HepG2 (cell line): ENCODE data around the gene C22orf15. TPM values are rescaled to one million over a fixed set of nuclear protein-coding genes. Genes with fewer than 3 reads are reported as not detected.

Source experiments
- AGO1 ChIP-seq: fragments of 200-400 bp; formaldehyde crosslinking; IDR thresholded peaks from 2 replicates; pipeline ENCODE4 v1.6.1; 2017; ENCODE audit warnings: mild to moderate bottlenecking, low read depth, low read length, moderate library complexity; ENCODE audit not compliant: poor library complexity, severe bottlenecking
- CHD2 ChIP-seq: IDR thresholded peaks from 2 replicates; pipeline ENCODE4 v1.6.1; 2011; ENCODE audit warnings: low read depth, low read length, improper control_type of control experiment
- DDIT3 ChIP-seq: sonication (generic); formaldehyde crosslinking; IDR thresholded peaks from 2 replicates; pipeline ENCODE4 v1.4.0; 2020; ENCODE audit warnings: mild to moderate bottlenecking, missing genetic modification reagents
- DMTF1 ChIP-seq: sonication (generic); formaldehyde crosslinking; IDR thresholded peaks from 2 replicates; pipeline ENCODE4 v1.4.0; 2020; ENCODE audit warnings: mild to moderate bottlenecking, missing genetic modification reagents
- EEA1 ChIP-seq: sonication (generic); formaldehyde crosslinking; IDR thresholded peaks from 2 replicates; pipeline ENCODE4 v1.5.1; 2020; ENCODE audit warnings: mild to moderate bottlenecking, missing genetic modification reagents, borderline replicate concordance
- GTF3A ChIP-seq: sonication (generic); formaldehyde crosslinking; conservative IDR thresholded peaks from 2 replicates; pipeline ENCODE4 v1.4.0; 2020; ENCODE audit warnings: mild to moderate bottlenecking, missing genetic modification reagents
- HMGA1 ChIP-seq: sonication (generic); formaldehyde crosslinking; conservative IDR thresholded peaks from 2 replicates; pipeline ENCODE4 v1.4.0; 2020; ENCODE audit warnings: missing genetic modification reagents
- IKZF1 ChIP-seq: fragments of 450-650 bp; IDR thresholded peaks from 2 replicates; pipeline ENCODE4 v1.7.1; 2016
- KLF11 ChIP-seq: IDR thresholded peaks from 2 replicates; pipeline ENCODE4 v1.6.1; 2016; ENCODE audit warnings: missing compliant biosample characterization
- MEF2D ChIP-seq: sonication (generic); formaldehyde crosslinking; IDR thresholded peaks from 2 replicates; pipeline ENCODE4 v1.5.1; 2020; ENCODE audit warnings: mild to moderate bottlenecking, missing genetic modification reagents
- RBFOX2 ChIP-seq: fragments of 200-400 bp; formaldehyde crosslinking; IDR thresholded peaks from 2 replicates; pipeline ENCODE4 v1.6.1; 2017; ENCODE audit warnings: low read depth, mild to moderate bottlenecking, low read length
- SAFB2 ChIP-seq: sonication (generic); formaldehyde crosslinking; IDR thresholded peaks from 2 replicates; pipeline ENCODE4 v1.5.1; 2020; ENCODE audit warnings: missing genetic modification reagents, low read depth, mild to moderate bottlenecking, borderline replicate concordance
- SOX5 ChIP-seq: IDR thresholded peaks from 2 replicates; pipeline ENCODE4 v1.6.1; 2016; ENCODE audit warnings: borderline replicate concordance
- SP1 ChIP-seq, 2 experiments: fragments of 450-650 bp in 1 of 2; sonication (generic) in 1 of 2; formaldehyde crosslinking in 1 of 2; IDR thresholded peaks; 2 replicates each; pipeline versions ENCODE4 v1.4.0 to v1.6.1; 2016 to 2020; ENCODE audit warnings: missing genetic modification reagents in 1 of 2
- ZNF138 ChIP-seq: sonication (generic); formaldehyde crosslinking; IDR thresholded peaks from 2 replicates; pipeline ENCODE4 v1.5.0; 2020; ENCODE audit warnings: mild to moderate bottlenecking, low read depth, missing genetic modification reagents
- ZNF225 ChIP-seq: sonication (generic); formaldehyde crosslinking; IDR thresholded peaks from 2 replicates; pipeline ENCODE4 v1.4.0; 2020; ENCODE audit warnings: mild to moderate bottlenecking, missing genetic modification reagents
- ZNF430 ChIP-seq: sonication (generic); formaldehyde crosslinking; IDR thresholded peaks from 2 replicates; pipeline ENCODE4 v1.9.0; 2021; ENCODE audit warnings: mild to moderate bottlenecking, missing genetic modification reagents
- ZNF557 ChIP-seq: sonication (generic); formaldehyde crosslinking; IDR thresholded peaks from 2 replicates; pipeline ENCODE4 v1.4.0; 2020; ENCODE audit warnings: missing genetic modification reagents
- ZNF607 ChIP-seq: sonication (generic); formaldehyde crosslinking; IDR thresholded peaks from 2 replicates; pipeline ENCODE4 v1.5.1; 2020; ENCODE audit warnings: missing genetic modification reagents, mild to moderate bottlenecking, borderline replicate concordance
- polyA plus RNA-seq, 8 experiments: library from polyadenylated mRNA; depleted of rRNA in 3 of 8; stranded (reverse) in 7 of 8; unstranded in 1 of 8; fragments of >200 nt; fragmentation: Illumina TruSeq in 4 of 8; extraction: Trizol in 4 of 8; gene quantifications; 2 replicates each; pipeline versions ENCODE4 v1.2.1 to v1.2.3, GENCODE V29; 2011 to 2016; ENCODE audit warnings: low read depth in 4 of 8, missing spikeins in 1 of 8, mixed read lengths in 1 of 8; ENCODE audit not compliant: insufficient read depth in 1 of 8
- total RNA-seq, 5 experiments: library from RNA; depleted of rRNA; stranded (reverse); fragments of >200 nt; fragmentation: Illumina TruSeq; extraction: Trizol; gene quantifications; 2 replicates each; pipeline ENCODE4 v1.2.3, GENCODE V29; 2016; ENCODE audit warnings: low read depth in 1 of 5

The C22orf15 gene
- total and polyA plus RNA-seq, 2 of the 13 experiments (the other 11 are each of a cell fraction or from before 2014, with no cell fraction given), result not detected

- TF ChIP-seq ZNF557 (CRISPR knock-in tag), result no peak
- TF ChIP-seq DMTF1 (CRISPR knock-in tag), result 0 out of 2 replicates have a peak, but pooled peaks have one; percentile 60
- no peak for TF ChIP-seq ZNF607
- no peak for TF ChIP-seq ZNF138
- TF ChIP-seq IKZF1, result no peak
- no peak for TF ChIP-seq KLF11 (CRISPR knock-in tag)
- TF ChIP-seq SOX5 (CRISPR knock-in tag), result no peak
- TF ChIP-seq ZNF225 (CRISPR knock-in tag), result 0 out of 2 replicates have a peak, but pooled peaks have one; percentile 8
- TF ChIP-seq DDIT3 (CRISPR knock-in tag), result no peak
- TF ChIP-seq CHD2, result no peak
- TF ChIP-seq RBFOX2, result 0 out of 2 replicates have a peak, but pooled peaks have one; percentile 8
- TF ChIP-seq AGO1, result no peak
- no peak for TF ChIP-seq MEF2D
- TF ChIP-seq ZNF430 (CRISPR knock-in tag), result no peak; the same call in 1 of the 2 replicates
- TF ChIP-seq GTF3A (CRISPR knock-in tag), result 0 out of 2 replicates have a peak, but pooled peaks have one; percentile 5
- TF ChIP-seq HMGA1, result no peak
- TF ChIP-seq SP1 (IDR thresholded peaks at IDR 0.05), result no peak
- no peak for TF ChIP-seq SP1 (CRISPR knock-in tag; IDR thresholded peaks at IDR 0.05)
- peak; percentile 50; the same call in 1 of the 2 replicates for TF ChIP-seq SAFB2
- no peak for TF ChIP-seq EEA1 (CRISPR knock-in tag)
Observed at GRCh38 chr22:23773483-23774113, 10.8 kb downstream of the C22orf15 start (continued).
